Fibroblast of villous mesenchyme (primary cell): ENCODE data around the gene SIAE. TPM values are rescaled to one million over a fixed set of nuclear protein-coding genes. Genes with fewer than 3 reads are reported as not detected.

Source experiments
- DNase-seq: peaks from one replicate; pipeline ENCODE4 v3.0.0-alpha.2; 2010; ENCODE audit warnings: low read depth
- H3K4me3 ChIP-seq: 2 replicates; pipeline ENCODE4 v1.5.1; 2011; ENCODE audit warnings: low read depth, mild to moderate bottlenecking, low read length
- CTCF ChIP-seq: IDR thresholded peaks from 2 replicates; pipeline ENCODE4 v1.5.1; 2012; ENCODE audit warnings: low read depth, mild to moderate bottlenecking, low read length; ENCODE audit not compliant: insufficient read depth
- total RNA-seq: library from RNA; depleted of rRNA; stranded (reverse); fragments of >200 nt; gene quantifications from 2 replicates; pipeline ENCODE4 v1.2.3, GENCODE V29; 2012

SIAE gene
- total RNA-seq, 1 donor, result 9.5 TPM

- no peak overlapping the region for H3K4me3 ChIP-seq
- TF ChIP-seq CTCF, result no peak
- DNase-seq, result no peak
These were observed 30.4 kb downstream of the SIAE start for GRCh38 chr11:124643042-124643604.

- no peak overlapping the region for H3K4me3 ChIP-seq
- DNase-seq, result no peak
- no peak for TF ChIP-seq CTCF
These were observed 30.9 kb downstream of the SIAE start for GRCh38 chr11:124642628-124643027.

GRCh38 chr11:124640666-124641065 is 32.9 kb downstream of the SIAE start:
- no peak for TF ChIP-seq CTCF
- no peak for DNase-seq
- H3K4me3 ChIP-seq, result no peak overlapping the region

GRCh38 chr11:124639186-124639585 is 34.4 kb downstream of the SIAE start:
- no peak for TF ChIP-seq CTCF
- no peak for DNase-seq
- H3K4me3 ChIP-seq, result no peak overlapping the region

GRCh38 chr11:124638500-124638899 is 35.0 kb downstream of the SIAE start:
- DNase-seq, result no peak
- H3K4me3 ChIP-seq, result no peak overlapping the region
- TF ChIP-seq CTCF, result no peak

GRCh38 chr11:124635932-124636331 is 37.6 kb downstream of the SIAE start:
- no peak for DNase-seq

More at GRCh38 chr11:124635932-124636331, 37.6 kb downstream of the SIAE start:
- H3K4me3 ChIP-seq, result no peak overlapping the region
- TF ChIP-seq CTCF, result no peak
